Prostate gland (tissue), 2 donors: ENCODE data around the gene C11orf68.

Source experiments
- CTCF ChIP-seq, 4 experiments: fragments of 200-600 bp in 2 of 4; fragments of 450-650 bp in 2 of 4; sonication (generic) in 2 of 4; IDR thresholded peaks; 1 replicate in 3 of 4; 2 replicates in 1 of 4; pipeline ENCODE4 v1.5.1; 2016 to 2019; ENCODE audit warnings: antibody characterized with exemption in 4 of 4, mild to moderate bottlenecking in 2 of 4, moderate library complexity in 2 of 4
- POLR2A ChIP-seq: fragments of 450-650 bp; IDR thresholded peaks from one replicate; pipeline ENCODE4 v1.6.1; 2016; ENCODE audit warnings: antibody characterized with exemption, mild to moderate bottlenecking
- POLR2AphosphoS5 ChIP-seq: sonication (generic); formaldehyde crosslinking; IDR thresholded peaks from one replicate; pipeline ENCODE4 v1.6.1; 2017; ENCODE audit warnings: antibody characterized with exemption

- TF ChIP-seq CTCF (IDR thresholded peaks at IDR 0.05) (no peak), POLR2A (peak; percentile 86), POLR2AphosphoS5 (peak; percentile 88)
Measured at GRCh38 chr11:65900125-65900898, 18.6 kb downstream of the C11orf68 start, which contains the start of gene FOSL1.
